DND-41 (cell line): Measurements from ENCODE around the gene CACHD1.

ENCODE experiments used
- ATAC-seq: fragments of 200-7000 bp; cut with Tn5 transposase; 3 replicates; pipeline ENCODE4 v1.9.1; 2021; ENCODE audit warnings: low read depth; ENCODE audit not compliant: insufficient read depth
- DNase-seq: peaks from one replicate; pipeline ENCODE4 v3.0.0-alpha.2; 2020
- H2AFZ ChIP-seq: 2 replicates; pipeline ENCODE4 v1.6.0; 2012; ENCODE audit warnings: low read depth, low read length
- H3K27ac ChIP-seq: 2 replicates; pipeline ENCODE4 v1.5.1; 2012; ENCODE audit warnings: low read length, inconsistent platforms
- H3K27me3 ChIP-seq: fragments of 200-600 bp; sonication (generic); 2 replicates; pipeline ENCODE4 v1.6.0; 2012; ENCODE audit warnings: low read length, mild to moderate bottlenecking, inconsistent platforms; ENCODE audit not compliant: insufficient read depth, poor library complexity
- H3K36me3 ChIP-seq: 2 replicates; pipeline ENCODE4 v1.5.1; 2012; ENCODE audit warnings: low read length, inconsistent platforms; ENCODE audit not compliant: insufficient read depth
- H3K4me1 ChIP-seq: 2 replicates; pipeline ENCODE4 v1.5.1; 2012; ENCODE audit warnings: mild to moderate bottlenecking, low read length; ENCODE audit not compliant: insufficient read depth
- H3K4me2 ChIP-seq: 2 replicates; pipeline ENCODE4 v1.6.0; 2012; ENCODE audit warnings: mild to moderate bottlenecking, moderate library complexity, low read length, inconsistent platforms; ENCODE audit not compliant: insufficient read depth
- H3K4me3 ChIP-seq, 2 experiments: fragments of 200-600 bp in 1 of 2; shearing (Covaris generic) in 1 of 2; 2 replicates each; pipeline ENCODE4 v1.5.1; 2012 to 2016; ENCODE audit warnings: inconsistent platforms in 2 of 2, low read length in 2 of 2, mild to moderate bottlenecking in 2 of 2, low read depth in 1 of 2, moderate library complexity in 1 of 2
- H3K79me2 ChIP-seq: 2 replicates; pipeline ENCODE4 v1.6.0; 2012; ENCODE audit warnings: low read length, inconsistent platforms; ENCODE audit not compliant: insufficient read depth
- H3K9ac ChIP-seq: 2 replicates; pipeline ENCODE4 v1.6.0; 2012; ENCODE audit warnings: low read depth, mild to moderate bottlenecking, inconsistent platforms, low read length, moderate library complexity
- H3K9me3 ChIP-seq: 2 replicates; pipeline ENCODE4 v1.5.1; 2012; ENCODE audit warnings: low read length, moderate library complexity, mild to moderate bottlenecking, inconsistent platforms; ENCODE audit not compliant: insufficient read depth, severe bottlenecking
- H4K20me1 ChIP-seq: 2 replicates; pipeline ENCODE4 v1.6.0; 2012; ENCODE audit warnings: low read length; ENCODE audit not compliant: insufficient read depth
- EZH2 ChIP-seq: IDR thresholded peaks from 3 replicates; pipeline ENCODE4 v1.6.1; 2012; ENCODE audit warnings: borderline replicate concordance, low read depth, mild to moderate bottlenecking, moderate library complexity, low read length, inconsistent platforms; ENCODE audit not compliant: severe bottlenecking
- TF ChIP-seq, protein P1 (sequence below): IDR thresholded peaks from 2 replicates; pipeline ENCODE4 v1.5.1; 2012; ENCODE audit warnings: borderline replicate concordance, low read length, moderate library complexity, mild to moderate bottlenecking; ENCODE audit not compliant: poor library complexity, severe bottlenecking; ENCODE audit errors: extremely low read depth

CACHD1 gene

DNA sequence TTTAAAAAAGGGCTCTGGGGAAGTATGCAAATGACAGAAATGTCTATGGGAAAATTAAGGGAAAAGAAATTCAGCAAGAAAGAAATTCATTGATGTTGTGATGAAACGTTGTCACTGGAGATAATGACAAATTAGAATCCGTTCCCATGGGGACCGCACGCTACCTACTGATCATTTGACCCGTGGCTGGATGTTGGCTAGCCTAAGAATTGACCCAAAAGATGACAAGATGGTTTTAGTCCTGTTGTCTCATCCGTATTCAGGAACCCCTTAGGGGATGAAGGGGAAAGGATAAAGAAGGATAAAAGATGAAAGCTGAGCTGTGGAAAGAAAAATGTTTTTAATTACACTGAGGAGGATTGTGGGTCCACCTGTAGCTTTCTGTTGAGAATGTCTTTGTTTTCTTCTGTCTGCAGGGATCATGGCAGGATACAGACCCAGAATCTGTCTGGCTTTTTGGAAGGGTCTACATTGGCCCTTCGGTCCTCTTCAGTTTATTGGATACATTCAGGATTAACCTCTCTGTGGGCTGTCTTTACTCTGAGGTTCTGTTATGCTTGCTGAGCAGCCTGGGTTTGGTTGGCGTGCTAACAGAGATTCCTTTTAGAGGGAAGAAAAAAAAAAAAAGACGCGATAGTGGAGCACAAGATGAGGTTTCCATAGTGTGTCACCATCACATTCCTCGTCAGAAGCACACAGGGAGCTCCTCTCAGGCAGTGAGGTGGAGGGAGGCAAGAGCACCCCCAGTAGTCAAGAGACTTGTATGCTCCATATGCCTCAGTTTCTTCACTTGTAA is 106.2 kb downstream of the CACHD1 start:
- no peak overlapping the region for H3K4me2 ChIP-seq
- H3K9me3 ChIP-seq = no peaks in the 10 kb centered on the region
- H3K4me3 ChIP-seq = no peak overlapping the region
- ATAC-seq = no peak
- H4K20me1 ChIP-seq = no peaks in the 10 kb centered on the region
- TF ChIP-seq EZH2 = no peak
- TF ChIP-seq, protein P1, sequence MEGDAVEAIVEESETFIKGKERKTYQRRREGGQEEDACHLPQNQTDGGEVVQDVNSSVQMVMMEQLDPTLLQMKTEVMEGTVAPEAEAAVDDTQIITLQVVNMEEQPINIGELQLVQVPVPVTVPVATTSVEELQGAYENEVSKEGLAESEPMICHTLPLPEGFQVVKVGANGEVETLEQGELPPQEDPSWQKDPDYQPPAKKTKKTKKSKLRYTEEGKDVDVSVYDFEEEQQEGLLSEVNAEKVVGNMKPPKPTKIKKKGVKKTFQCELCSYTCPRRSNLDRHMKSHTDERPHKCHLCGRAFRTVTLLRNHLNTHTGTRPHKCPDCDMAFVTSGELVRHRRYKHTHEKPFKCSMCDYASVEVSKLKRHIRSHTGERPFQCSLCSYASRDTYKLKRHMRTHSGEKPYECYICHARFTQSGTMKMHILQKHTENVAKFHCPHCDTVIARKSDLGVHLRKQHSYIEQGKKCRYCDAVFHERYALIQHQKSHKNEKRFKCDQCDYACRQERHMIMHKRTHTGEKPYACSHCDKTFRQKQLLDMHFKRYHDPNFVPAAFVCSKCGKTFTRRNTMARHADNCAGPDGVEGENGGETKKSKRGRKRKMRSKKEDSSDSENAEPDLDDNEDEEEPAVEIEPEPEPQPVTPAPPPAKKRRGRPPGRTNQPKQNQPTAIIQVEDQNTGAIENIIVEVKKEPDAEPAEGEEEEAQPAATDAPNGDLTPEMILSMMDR = no peak
- H3K36me3 ChIP-seq = no peaks in the 10 kb centered on the region
- H3K27ac ChIP-seq = no peak overlapping the region
- H3K79me2 ChIP-seq = no peaks in the 10 kb centered on the region
- no peak for DNase-seq
- no peaks in the 10 kb centered on the region for H3K4me1 ChIP-seq
- H3K27me3 ChIP-seq = no peaks in the 10 kb centered on the region
- no peak overlapping the region for H2AFZ ChIP-seq
- H3K9ac ChIP-seq = no peak overlapping the region

DNA sequence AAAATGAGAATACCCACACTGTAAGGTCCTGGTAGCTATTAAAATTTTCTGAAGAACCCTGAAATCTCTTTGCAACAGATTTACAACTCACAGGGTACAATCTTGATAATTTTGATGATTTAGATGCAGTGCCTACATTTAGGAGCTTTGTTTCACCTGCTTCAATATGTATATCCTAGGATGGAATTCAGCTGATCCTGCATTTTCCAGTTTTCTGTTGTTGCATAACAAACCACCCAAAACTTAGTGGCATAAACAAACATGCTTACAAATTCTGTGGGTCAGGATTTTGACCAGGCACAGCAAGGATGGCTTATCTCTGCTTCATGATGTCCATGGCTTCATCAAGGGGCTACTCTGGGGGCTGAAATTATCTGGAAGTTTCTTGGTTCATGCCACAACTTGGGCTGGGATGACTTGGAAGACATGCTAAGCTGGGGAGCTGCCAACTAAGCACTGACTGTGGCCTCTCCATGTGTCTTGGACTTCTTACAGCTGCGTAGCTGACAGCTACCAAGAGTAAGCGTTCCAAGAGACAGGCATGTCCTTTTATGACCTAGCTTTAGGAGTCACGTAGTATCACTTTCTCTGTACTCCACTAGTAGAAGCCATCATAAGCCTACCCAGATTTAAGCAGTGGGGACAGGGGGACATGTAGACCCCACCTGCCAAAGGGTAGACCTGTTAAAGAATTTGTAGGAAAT is 108.5 kb downstream of the CACHD1 start:
- H3K9me3 ChIP-seq = no peaks in the 10 kb centered on the region
- H3K27me3 ChIP-seq = no peaks in the 10 kb centered on the region
- no peak for DNase-seq
- H3K27ac ChIP-seq = no peak overlapping the region
- no peaks in the 10 kb centered on the region for H3K4me1 ChIP-seq
- no peak overlapping the region for H2AFZ ChIP-seq
- no peaks in the 10 kb centered on the region for H3K36me3 ChIP-seq
- no peaks in the 10 kb centered on the region for H4K20me1 ChIP-seq
- H3K79me2 ChIP-seq = no peaks in the 10 kb centered on the region
- TF ChIP-seq EZH2 = no peak
- TF ChIP-seq, protein P1 = no peak
- H3K9ac ChIP-seq = no peak overlapping the region
- no peak overlapping the region for H3K4me3 ChIP-seq
- ATAC-seq = no peak
- no peak overlapping the region for H3K4me2 ChIP-seq

DNA sequence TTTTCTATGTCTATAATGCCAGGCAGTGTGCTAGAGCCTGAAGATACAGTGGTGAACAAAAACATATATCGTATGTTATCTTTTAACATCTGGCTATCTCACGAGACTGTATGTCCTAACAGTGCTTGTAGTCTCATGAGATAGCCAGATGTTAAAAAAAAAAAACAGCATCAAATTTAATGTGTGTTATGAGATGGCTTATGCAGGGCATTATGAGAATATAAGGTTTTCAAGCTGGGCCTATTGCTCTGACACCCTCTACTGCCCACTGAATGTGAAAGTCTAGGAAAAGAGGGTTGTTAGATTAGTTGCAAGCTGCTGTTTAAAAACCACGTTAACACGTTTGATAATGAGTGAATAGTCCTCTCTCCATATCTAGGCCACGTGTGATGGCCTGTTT is 109.8 kb downstream of the CACHD1 start:
- Histone ChIP-seq H3K27ac (no peak overlapping the region), H3K9ac (no peak overlapping the region), H3K27me3 (no peaks in the 10 kb centered on the region), H3K36me3 (no peaks in the 10 kb centered on the region), H4K20me1 (no peaks in the 10 kb centered on the region), H3K79me2 (no peaks in the 10 kb centered on the region), H3K9me3 (no peaks in the 10 kb centered on the region), H2AFZ (no peak overlapping the region), H3K4me2 (no peak overlapping the region), H3K4me1 (no peaks in the 10 kb centered on the region), H3K4me3 (no peak overlapping the region)
- DNase-seq (no peak), ATAC-seq (no peak)
- TF ChIP-seq, protein P1 = no peak
- TF ChIP-seq EZH2 = no peak
